Superior temporal gyrus (tissue), 1 donor: ENCODE measurements around the gene PTPRH.

Source experiments
- DNase-seq: peaks from one replicate; pipeline ENCODE4 v3.0.0-alpha.2; 2016; ENCODE audit errors: extremely low spot score

Gene PTPRH

GRCh38 chr19:55208880-55209692, at the start of gene PTPRH:
Gene PTPRH (minus strand): TSS chr19:55209501. CDS start chr19:55209433, 68 bp downstream.
- DNase-seq = no peak

GRCh38 chr19:55258476-55258827, 49.2 kb upstream of the PTPRH start:
- DNase-seq = no peak

DNA sequence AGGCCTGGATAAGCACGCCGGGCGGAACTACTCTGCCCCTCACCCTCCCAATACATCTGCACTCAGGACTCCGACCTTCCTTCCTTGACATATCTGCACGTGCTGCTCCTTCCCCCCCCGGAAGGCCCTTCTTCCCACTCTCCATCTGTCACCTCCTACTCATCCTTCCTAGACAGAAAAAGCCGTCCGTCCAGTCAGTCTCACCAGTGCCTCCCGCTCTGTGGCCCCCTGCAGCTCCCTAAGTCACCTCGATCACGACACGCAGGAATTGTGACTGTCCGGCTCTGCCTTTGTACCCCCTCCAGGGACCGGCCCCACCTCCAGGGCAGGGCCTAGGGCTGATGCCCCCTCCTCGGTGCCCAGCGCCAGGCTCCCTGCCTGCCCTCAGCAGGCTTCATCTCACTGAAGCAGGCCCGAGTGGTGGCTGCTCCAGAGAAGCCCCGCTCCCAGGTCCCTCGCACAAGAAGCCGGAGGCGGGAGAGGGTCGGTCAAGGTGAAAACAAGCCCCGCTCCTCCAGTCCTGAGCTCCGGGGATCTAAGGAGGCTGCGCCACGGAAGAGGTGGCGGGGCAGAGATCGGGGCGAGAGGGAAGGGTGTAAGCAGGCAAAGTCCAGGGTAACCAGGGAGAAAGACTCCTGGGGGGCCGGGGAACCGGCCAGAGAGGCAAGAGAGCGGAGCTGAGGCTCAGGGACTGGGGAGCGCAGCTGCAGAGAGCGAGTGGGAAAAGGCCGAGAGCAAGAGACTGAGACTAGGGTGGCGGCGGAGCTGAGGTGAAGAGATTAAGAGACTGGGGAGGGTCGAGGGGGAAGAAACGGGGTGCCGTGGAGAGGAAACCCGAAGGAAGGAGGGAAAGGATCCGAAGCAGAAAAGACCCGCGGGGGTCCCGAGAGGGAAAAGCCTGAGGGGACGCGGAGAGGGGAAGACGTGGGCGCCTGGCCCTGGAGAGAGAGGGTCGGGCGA, 48.4 kb upstream of the PTPRH start:
- DNase-seq = no peak

- DNase-seq = no peak
These were observed 47.5 kb upstream of the PTPRH start for GRCh38 chr19:55256562-55257460.

- no peak for DNase-seq
These were observed 46.5 kb upstream of the PTPRH start for GRCh38 chr19:55255618-55256423.

- DNase-seq = no peak
These were observed 45.3 kb upstream of the PTPRH start for GRCh38 chr19:55254625-55254977.

DNA sequence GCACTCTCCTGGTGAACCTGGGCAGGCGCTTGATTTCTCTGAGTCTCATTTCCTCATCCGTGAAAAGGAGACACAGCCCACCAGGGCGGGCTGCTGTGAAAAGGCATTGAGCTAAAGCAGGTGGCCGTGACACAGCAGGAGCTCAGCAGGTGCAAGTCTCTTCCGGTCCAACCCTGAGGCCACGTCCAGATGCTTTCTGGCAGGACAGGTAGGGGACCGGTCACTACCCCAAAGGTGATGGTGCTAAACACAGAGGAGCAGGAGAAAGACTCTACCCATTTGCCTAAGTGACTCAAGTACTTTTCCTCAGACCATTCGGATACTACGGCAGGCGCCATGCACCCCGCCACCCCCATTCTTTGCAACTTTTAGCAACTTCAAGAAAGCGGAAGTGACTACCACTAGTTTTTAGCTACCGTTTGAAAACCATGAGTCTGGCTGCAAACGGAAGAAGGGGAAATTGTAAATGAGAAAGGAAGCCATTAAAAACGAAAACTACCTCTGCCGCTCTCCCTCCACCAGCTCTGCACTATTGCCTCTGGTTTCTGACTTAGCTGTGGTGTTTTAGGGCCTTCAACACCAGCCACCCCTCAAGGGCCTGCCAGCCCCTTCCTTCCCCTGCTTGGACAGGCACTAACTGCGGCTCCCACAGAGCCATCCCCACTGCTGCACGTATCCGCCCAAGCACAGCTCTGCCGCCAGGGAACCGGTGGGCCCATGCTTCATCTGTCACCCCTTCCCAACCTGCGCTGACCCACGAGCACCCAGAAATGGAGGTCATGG, 44.7 kb upstream of the PTPRH start:
- no peak for DNase-seq

DNA sequence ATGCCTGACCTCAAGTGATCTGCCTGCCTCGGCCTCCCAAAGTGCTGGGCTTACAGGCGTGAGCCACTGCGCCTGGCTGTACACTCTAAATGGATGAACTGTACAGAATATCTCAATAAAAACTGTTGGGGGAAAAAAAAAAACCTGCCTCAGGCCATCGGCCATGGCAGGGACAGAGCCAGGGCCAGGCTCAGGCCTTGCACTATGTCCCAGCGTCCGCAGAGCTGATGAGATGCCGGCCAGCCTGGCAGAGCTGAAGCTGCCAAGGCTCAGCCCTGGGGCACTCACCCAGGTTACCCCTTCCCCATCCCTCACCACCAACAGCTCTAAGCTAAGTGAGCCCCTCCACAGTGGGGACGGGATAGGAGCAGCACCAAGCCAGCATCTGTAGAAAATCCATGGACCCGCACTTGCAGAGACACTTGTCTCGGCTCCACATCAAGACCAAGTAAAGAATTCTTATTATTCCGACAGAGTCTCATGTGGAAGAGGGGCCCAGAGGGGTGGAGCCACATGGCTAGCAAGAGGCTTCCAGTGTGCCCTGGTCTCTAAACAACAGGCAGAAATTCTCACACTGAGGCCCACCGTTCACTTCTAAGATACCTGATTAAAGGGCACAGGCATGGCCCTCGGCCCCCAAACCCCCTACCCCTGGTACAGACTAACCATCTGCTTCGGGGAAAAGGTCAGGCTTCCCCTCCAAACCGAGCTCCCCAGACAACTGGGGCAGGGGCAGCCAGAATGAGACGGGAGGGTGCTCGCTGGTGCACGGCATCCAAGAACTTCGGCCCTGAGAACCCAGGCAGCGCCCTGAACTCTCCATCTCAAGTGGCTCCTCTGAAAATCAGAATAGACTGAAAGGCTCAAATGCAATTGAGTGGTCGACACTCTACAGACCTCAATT, 43.7 kb upstream of the PTPRH start:
- DNase-seq = no peak

- DNase-seq = no peak
These were observed 42.2 kb upstream of the PTPRH start for GRCh38 chr19:55251341-55252081.

DNA sequence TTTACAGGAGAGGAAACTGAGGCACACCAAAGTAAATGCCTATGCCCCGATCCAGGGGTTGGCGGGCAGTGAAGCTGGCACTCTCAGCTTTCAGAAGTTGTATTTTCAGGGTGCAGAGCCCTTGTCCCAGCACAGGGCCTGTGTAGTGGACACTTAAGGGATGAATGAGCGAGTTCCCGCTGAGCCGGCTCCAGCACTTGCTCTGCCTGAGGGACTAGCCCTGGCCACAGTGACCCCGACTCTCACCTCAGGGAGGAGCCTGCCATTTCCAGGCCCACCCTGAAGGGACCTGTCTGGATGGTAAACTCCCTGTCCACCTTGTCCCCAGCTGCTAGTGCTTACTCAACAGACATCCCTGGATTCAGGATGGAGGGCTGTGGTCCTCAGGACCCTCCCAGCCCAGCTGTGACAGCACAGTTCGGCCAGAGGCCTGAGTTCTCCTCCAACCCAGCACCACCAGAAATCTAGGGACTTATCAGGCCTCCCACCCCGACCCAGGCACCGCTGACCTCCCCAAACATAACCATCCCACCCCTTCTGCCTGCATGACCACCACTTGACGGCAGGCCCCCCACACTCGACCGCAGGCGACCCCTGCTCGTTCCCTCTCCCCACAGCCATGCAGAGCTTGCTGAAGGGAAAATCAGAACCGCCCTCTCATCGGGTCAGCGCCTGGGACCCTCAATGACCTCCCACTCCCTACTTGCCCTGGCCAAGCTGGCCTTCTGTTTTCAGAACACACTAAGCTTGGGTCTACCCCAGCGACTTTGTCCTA, 41.1 kb upstream of the PTPRH start:
- no peak for DNase-seq

DNA sequence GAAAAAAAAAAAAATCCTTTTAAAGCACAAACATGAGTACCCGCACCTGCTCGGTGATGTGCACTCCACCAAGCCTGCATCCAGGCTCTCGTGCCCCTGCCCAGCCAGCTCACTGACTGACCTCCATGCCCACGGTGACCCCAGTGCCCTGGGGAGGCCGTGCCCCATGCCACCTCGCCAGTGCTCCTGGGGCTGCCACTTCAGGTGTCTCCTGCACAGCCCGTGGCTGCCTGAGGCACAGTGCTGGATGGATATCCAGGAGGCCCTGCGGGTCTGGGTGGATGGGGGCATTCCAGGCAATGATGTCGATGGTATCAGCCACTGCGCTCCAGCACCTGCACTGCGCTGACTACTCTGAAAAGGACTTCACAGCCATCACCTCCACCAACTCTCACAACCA, 40.5 kb upstream of the PTPRH start:
- DNase-seq = no peak

DNA sequence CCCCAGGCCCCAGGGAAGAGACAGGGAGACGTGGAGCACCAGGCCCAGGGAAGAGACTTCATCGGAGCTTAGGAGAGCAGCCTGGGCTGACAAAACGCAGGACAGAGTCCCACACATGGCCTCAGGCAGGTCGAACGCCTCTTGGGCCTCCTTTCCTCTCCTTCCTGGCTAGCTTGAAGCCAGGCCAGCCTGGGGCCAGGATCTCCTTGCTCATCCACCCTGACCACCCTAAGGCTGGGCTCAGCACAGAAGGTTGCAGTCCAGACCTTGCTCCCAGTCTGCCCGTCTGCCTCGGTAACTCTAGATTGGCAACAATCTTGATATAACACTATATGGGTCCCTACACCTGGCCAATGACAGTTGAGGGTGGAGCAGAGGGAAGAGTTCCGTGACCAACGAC, 39.4 kb upstream of the PTPRH start:
- DNase-seq = no peak

- no peak for DNase-seq
These were observed 38.9 kb upstream of the PTPRH start for GRCh38 chr19:55248166-55248675.

GRCh38 chr19:55247621-55248099, 38.4 kb upstream of the PTPRH start:
- DNase-seq = no peak

GRCh38 chr19:55246462-55247451, 37.5 kb upstream of the PTPRH start:
- no peak for DNase-seq
